Measurements from ENCODE around the gene NR3C2.
"Not testable (repeated sequence)": the region's sequence is repeated elsewhere in the genome, so short reads cannot be mapped to it uniquely, and the experiment has no call there.

Gene NR3C2

GRCh38 chr4:148364525-148364924, 77.7 kb downstream of the NR3C2 start:
- DNase-seq: no peak

- DNase-seq: no peak
Measured at GRCh38 chr4:148359769-148360168, 82.4 kb downstream of the NR3C2 start.

- no peak for DNase-seq
Measured at GRCh38 chr4:148355442-148356123, 86.6 kb downstream of the NR3C2 start.

GRCh38 chr4:148354186-148354585, 88.0 kb downstream of the NR3C2 start:
- DNase-seq: no peak

GRCh38 chr4:148353571-148353970, 88.6 kb downstream of the NR3C2 start:
- DNase-seq: no peak

- DNase-seq: no peak
Measured at GRCh38 chr4:148349153-148349552, 93.1 kb downstream of the NR3C2 start.

- DNase-seq: no peak
Measured at GRCh38 chr4:148346657-148347056, 95.6 kb downstream of the NR3C2 start.

GRCh38 chr4:148345509-148345908, 96.7 kb downstream of the NR3C2 start:
- no peak for DNase-seq

- DNase-seq: no peak
Measured at GRCh38 chr4:148344941-148345340, 97.3 kb downstream of the NR3C2 start.

- DNase-seq: no peak
Measured at GRCh38 chr4:148344352-148344751, 97.9 kb downstream of the NR3C2 start.

GRCh38 chr4:148341980-148342800, 100.0 kb downstream of the NR3C2 start:
- no peak for DNase-seq

GRCh38 chr4:148335133-148335532, 107.1 kb downstream of the NR3C2 start:
- no peak for DNase-seq

GRCh38 chr4:148333265-148333664, 108.9 kb downstream of the NR3C2 start:
- no peak for DNase-seq

GRCh38 chr4:148332486-148332885, 109.7 kb downstream of the NR3C2 start:
- DNase-seq: no peak

GRCh38 chr4:148330724-148331123, 111.5 kb downstream of the NR3C2 start:
- DNase-seq: no peak

GRCh38 chr4:148330161-148330560, 112.1 kb downstream of the NR3C2 start:
- no peak for DNase-seq

GRCh38 chr4:148329751-148330150, 112.5 kb downstream of the NR3C2 start:
- DNase-seq: no peak

GRCh38 chr4:148327683-148328082, 114.5 kb downstream of the NR3C2 start:
- no peak for DNase-seq

- not testable (repeated sequence) for DNase-seq
Measured at GRCh38 chr4:148323316-148323715, 118.9 kb downstream of the NR3C2 start.

GRCh38 chr4:148315049-148315448, 127.2 kb downstream of the NR3C2 start:
- DNase-seq: no peak

- DNase-seq: no peak
Measured at GRCh38 chr4:148312956-148313490, 129.2 kb downstream of the NR3C2 start.

GRCh38 chr4:148311526-148311925, 130.7 kb downstream of the NR3C2 start:
- DNase-seq: no peak

GRCh38 chr4:148310756-148311155, 131.5 kb downstream of the NR3C2 start:
- DNase-seq: no peak

- DNase-seq: no peak
Measured at GRCh38 chr4:148305751-148306150, 136.5 kb downstream of the NR3C2 start.
